NCI-H2196 (cell line): ENCODE data around the gene USP47.
"Not testable (repeated sequence)": the region's sequence is repeated elsewhere in the genome, so short reads cannot be mapped to it uniquely, and the experiment has no call there.

Experiments
- DNase-seq: peaks from one replicate; lab custom pipeline; 2025; ENCODE audit not compliant: unreplicated experiment; lab: John Stamatoyannopoulos, UW

USP47 gene

DNA sequence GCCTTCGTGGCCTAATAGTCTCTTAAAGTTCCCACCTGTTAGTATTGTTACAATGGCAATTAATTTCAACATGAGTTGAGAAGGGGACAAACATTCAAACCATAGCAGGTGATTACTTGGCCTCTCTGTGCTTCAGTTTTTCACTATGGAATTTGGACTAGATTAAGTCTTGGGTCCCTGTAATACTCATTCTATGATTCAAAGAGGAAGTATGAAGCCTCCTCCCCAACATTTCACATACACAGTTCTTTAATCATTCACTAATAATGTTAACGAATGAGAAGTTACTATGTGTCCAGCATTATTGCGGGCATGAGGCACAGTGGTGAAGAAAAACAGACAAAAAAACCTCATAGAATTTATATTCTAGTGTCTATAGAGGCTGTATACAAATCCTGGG, 19.9 kb upstream of the USP47 start:
- DNase-seq = no peak

- no peak for DNase-seq
Observed at GRCh38 chr11:11822946-11823345, 18.8 kb upstream of the USP47 start.

GRCh38 chr11:11826260-11826659, 15.5 kb upstream of the USP47 start:
- no peak for DNase-seq

- DNase-seq = no peak
Observed at GRCh38 chr11:11827272-11827671, 14.5 kb upstream of the USP47 start.

- DNase-seq = not testable (repeated sequence)
Observed at GRCh38 chr11:11831406-11831805, 10.4 kb upstream of the USP47 start.

DNA sequence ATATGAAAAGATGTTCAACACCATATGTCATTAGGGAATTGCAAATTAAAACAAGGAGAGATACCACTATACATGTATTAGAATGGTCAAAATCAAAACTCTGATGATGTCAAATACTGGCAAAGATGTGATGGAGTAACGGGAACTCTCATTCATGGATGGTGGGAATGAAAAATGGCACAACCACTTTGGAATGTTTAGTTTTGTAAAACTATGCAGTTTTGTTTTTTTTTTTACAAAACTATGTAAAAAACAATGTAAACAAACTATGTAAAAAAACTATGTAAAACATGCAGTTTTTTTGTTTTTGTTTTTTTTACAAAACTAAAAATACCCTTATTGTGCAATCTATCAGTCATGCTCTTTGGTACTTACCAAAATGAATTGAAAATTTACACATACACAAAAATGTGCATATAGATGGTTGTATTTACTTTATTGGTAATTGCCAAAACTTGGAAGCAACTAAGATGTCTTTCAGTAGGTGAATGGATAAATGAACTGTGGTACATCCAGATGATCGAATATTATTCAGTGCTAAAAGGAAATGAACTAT, 5.0 kb upstream of the USP47 start:
- no peak for DNase-seq

DNA sequence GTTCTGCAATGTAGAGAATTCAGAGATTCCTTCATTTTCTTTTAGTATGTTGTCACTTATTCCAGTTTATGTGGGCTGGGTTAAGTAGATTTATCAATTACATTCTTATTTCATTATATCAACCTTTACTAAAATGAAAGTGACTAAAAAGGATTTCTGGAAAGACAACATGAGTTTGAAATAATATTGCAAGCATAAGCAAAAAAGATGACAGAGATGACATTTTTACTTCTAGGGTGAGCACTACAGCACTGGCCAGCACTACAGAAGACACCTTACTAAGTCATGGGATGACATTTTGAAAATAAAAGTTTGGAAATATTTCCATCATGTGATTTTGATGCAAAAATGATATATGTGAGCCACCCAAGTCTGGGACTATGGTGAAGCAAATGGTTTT, 2.1 kb upstream of the USP47 start:
- DNase-seq = no peak

GRCh38 chr11:11841116-11841722, 553 bp upstream of the USP47 start:
- peak; percentile 76 for DNase-seq

GRCh38 chr11:11842421-11843008, 743 bp downstream of the USP47 start:
- no peak for DNase-seq

DNA sequence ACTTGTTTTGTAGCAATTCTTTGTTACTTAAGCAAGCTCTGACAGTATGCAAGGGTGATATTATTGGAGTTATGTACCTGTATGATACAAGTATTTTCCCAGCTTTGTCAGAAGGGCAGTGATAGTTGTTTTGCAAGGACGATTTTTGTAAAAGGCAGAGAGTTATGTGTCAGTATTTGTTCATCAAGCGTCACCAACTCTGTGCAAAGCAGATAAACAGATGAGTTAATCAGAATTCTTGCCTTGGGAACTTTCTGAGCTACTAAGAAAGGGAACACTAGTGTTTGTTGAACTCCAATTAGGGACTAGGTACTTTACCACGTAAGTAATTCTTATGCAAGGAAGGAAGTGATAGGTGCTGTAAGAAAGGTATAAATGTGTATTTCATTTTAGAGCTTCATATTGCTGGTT, 1.4 kb downstream of the USP47 start:
- no peak for DNase-seq

DNA sequence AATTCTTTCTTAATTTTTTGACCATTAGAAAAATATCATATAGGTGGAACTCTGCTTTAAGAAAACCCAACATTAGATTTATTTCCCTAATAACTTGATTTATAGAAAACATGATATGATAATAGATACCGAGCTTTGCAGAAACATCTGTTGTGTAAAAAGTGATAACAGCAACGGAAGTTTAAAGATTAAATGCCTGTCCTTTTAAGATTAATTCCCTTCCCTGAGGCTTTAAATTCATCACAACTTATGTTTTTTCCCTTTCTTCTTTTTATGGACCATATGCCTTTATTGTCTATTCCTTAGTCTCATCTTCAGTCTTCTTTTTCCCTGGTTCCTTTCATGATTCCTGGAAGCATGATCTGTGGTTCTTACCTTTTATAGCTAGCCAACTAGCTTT, 1.9 kb downstream of the USP47 start:
- no peak for DNase-seq

- DNase-seq = no peak
Observed at GRCh38 chr11:11844272-11844671, 2.5 kb downstream of the USP47 start.

- peak; percentile 40 for DNase-seq
Observed at GRCh38 chr11:11845071-11845470, 3.3 kb downstream of the USP47 start.

DNA sequence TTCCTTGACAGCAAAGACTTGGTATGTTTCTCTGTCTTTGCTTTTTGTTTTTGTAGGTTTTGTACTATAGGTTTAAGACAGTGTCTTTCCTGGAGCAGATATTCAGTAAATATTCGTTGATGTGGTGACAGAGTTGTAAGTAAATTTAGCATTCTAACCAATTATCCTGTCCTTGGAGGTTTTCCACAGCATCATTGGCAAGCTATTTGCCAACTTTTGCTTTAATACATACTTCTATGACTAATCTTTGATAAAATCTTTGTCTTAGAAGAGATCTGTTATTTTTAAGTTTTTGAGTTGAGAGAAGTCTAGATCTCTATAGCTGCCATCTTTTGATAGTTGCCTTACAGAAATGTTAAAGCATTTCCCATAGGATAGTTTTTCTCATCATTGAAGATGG, 3.8 kb downstream of the USP47 start:
- no peak for DNase-seq

DNA sequence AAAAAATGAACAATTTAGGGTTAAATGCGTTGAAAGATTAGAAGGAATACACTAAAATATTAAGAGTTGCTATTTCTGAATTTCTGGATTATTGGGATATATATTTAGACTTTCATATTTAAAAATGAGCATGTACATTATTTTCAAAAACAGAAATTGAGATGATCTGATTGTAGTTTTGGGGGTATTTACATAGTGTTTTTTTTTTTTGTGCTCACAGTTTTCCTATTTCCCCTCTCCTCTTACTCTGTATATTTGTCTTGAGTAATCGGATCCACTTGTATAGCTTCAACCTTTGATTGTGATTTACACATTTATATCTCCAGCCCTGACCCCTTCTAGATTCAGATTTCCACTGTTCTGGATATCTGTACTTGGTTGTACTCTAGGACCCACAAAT, 5.3 kb downstream of the USP47 start:
- no peak for DNase-seq

DNA sequence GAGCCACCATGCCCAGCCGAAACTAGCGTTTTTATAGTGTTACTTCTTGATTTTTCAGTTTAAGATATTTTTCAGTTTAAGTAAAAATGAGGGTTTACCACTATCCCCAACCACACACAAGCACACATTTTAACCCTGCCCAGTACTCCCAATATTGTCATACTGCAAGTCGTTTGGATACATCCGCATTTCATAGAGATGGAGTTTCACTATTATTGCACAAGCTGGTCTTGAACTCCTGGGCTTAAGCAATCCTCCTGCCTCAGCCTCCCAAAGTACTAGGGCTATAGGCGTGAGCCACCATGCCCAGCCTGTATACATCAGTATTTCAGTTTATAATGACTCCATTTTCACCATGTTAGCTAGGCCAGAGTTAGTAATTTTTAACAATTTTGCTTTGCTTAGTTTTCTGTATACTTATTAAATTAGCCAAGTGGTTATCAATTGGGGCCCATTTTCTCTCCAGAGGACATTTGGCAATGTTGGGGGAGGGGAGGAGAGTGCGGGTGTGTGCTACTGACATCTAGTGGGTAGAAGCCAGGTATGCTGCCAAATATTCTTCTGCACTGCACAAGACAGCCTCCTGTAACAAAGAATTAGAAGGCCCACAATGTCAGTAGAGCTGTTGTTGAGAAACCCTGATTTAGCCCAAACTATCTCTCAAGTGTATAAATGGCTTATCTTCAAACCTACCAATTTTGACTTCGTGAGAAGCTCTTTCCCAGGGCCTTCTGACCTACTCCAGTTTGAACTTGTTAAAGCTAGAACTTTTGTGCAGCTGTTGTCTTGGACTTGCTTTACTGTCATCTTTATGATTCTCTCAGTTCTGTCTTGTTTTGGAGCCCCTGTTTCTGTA, 7.3 kb downstream of the USP47 start:
- peak; percentile 77 for DNase-seq

- no peak for DNase-seq
Observed at GRCh38 chr11:11850668-11851067, 8.9 kb downstream of the USP47 start.

GRCh38 chr11:11856638-11857037, 14.9 kb downstream of the USP47 start:
- DNase-seq = no peak

DNA sequence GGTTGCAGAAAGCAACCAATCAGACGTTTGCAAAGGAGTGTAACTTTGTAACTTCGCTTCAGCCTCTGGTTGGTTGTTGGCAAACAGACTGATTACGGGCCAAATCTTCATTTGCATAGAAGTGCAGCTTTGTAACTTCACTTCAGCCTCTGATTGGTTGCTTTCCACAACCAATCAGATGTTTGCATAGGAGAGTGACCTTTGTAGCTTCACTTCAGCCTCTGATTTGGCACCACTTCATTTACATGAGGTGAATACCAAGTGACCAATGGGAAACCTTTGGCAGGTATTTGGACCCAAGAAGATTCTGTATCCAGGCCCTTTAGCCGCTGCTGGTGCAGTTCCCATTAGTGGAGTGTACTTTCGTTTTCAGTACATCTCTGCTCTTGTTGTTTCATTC, 16.0 kb downstream of the USP47 start:
- peak; percentile 83 for DNase-seq

GRCh38 chr11:11858676-11859075, 16.9 kb downstream of the USP47 start:
- DNase-seq = no peak

GRCh38 chr11:11860103-11860979, 18.6 kb downstream of the USP47 start:
- no peak for DNase-seq
